ENCODE data around the gene GALNT3.

GALNT3 gene

DNA sequence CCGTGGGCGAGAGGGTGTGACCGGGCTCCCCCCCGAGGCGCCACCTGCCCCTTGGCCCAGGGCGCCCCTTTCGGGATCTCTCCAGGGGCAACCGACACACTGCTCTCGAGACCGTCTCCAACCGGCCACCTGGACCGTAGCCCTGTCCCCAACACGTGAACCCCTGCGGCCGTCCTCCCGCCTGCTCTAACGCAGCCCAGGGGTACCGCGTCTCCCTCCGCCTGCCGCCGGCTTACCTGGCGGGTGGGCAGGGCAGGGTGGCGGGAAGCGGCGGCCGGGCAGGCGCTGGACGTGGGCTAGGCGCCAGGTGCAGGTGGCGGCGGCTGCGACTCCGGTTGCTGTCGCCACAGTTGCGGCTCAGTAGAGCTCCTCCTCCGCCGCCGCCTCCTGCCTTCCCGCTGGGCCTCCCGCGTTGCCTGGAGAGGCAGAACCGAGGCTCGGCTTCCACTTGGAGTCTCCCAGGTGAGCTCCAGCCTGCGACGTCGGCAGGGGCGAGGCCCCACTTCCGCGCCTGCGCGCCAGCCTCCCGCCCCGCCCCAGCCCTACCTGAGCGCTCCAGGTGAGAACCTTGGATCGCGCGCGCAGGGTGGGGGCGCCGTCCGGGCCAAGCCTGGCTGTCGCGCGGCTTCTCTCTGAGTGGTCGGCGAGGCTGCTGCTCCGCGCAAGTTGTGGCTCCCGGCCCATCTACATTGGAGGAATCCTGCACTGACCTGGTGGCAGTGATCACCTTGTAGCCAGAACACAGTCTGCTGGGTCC lies at the start of gene GALNT3:
Gene GALNT3, minus strand, starts transcription at position 469 of the 757 bp plus-strand sequence. CDS start 23,547 bp downstream, outside the sequence.
- peak; percentile 27 to 31 for DNase-seq

DNA sequence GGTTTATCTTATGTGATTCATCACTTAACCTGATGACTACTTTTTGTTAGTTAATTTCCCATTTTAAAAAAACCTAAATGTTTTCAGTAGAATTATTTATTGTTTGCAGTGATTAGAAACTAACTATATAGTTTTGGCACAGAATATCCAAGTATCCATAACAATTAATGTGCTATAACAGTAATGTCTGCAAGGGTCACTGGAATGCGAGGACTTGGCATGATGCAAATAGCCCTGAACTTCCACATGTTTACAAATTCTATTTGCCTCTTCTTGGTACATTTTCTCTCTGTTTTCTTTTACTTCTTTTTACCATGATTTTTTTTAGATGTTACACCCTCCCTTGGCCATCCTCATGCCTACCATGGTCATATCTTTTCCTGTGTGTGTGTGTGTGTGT lies 49.3 kb upstream of the GALNT3 start:
- DNase-seq = no peak

DNA sequence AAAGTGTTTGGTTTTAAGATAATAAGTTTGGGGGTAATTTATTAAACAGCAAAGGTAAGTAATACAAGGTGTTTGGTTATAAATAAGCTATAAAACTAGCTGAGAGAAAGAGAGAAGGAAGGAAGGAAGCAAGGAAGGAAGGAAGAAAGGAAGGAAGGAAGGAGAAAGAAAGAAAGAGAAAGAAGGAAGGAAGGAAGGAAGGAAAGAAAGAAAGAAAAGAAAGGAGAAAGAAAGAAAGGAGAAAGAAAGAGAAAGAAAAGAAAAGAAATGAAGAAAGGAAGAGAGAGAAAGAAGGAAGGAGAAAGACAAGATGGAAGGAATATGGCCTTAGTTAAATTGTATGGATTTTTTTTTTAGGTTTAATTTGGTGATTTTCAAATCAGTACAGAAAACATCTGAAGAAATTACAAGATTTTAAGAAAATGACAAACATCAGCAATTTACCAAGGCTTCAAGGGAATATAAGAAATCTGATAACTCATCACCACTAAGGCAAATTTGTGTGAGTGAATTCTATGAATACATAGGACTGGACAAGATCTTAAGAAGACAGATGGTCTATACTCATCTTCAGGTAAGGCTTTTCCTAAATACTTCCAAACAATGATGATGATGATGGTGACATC lies 46.4 kb upstream of the GALNT3 start:
- no peak for DNase-seq

DNA sequence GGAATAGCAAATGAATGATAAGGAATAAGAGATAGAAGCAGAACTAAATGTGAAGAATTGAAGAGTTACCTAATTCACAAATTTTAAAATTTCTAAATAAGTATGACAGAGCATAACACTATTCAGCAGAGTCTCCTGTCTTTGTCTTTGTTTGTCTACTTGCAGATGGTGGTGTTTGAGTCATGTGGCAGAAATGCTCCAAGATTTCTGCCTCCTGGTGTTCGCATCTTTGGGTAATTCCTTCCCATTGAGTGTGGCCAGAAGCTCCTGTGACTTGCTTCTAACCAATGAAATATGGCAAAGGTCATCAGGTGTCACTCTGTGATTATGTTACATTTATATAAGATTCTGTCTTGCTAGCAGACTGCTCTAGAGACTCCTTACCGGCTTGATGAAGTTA lies 45.6 kb upstream of the GALNT3 start:
- no peak for DNase-seq

DNA sequence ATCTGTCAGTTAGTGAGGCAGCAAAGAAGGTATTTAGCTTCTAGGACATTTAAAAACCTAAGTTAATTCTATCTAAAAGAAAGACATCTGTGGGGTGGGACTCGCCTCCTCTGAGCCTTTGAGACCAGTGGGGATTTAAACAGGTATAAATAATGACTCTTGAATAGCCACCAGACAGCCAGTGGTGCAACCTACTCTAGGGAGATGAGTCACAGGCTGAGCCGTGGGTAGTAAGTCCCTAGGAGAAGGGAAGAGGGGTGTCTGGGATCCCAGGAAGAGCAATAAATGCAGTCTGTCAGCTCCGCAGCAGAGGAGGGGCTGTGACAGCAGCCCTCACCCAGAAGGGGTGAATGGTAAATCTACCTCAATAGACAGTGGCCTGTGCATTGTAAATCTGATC lies 43.1 kb upstream of the GALNT3 start:
- no peak for DNase-seq

DNA sequence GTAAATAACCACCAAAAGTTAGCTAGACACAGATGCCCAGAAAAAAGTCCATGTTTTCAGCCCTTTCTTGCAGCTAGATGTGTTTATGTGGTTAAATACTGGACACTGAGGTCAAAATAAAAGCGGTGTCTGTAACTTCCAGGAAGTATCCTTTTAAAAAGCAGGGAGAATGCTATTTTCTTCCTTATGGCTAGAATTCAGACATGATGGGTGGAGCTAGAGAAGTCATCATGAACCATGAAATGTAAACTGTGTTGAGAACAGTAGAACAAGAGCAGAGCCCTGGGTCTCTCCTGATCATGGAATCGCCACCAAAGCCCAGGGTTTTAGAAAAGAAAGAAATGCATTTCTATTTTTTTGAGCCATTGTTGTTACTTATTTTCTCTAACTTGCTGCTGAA lies 41.3 kb upstream of the GALNT3 start:
- DNase-seq = no peak

DNA sequence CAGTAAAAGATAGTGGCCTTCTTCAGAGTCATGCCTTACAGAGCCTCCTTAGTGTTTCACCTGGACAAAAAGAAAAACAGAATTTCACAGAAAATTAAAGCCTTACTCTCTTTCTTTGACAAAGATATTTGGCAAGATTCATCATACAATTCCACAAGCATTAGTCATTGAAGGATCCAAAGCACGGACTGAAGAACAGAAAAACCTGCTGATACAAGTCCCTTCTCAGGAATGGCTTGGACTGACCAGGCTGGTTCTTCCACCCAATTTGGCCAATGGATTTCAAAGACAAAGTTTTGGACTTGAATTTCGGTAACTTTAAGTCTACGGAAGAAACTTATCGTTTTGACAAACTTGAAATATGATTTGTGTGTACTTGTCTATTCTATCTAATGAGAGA lies 39.1 kb upstream of the GALNT3 start:
- DNase-seq = no peak

DNA sequence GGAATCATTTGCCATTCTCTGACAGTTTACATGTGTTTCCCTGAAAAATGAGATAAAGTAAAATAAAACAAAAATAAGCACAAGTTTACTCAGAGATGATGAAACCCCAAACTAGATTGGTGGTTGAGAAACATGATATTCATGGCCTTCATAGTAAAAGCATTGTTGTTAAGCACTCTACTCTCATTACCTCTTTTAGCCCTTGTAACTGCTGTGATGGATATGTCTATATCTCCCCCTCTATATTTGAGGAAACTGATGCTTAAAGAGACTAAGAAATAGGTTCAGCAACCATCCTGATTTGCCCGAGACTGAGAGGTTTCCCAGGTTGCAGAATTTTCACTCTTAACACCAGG lies 33.9 kb upstream of the GALNT3 start:
- no peak for DNase-seq

DNA sequence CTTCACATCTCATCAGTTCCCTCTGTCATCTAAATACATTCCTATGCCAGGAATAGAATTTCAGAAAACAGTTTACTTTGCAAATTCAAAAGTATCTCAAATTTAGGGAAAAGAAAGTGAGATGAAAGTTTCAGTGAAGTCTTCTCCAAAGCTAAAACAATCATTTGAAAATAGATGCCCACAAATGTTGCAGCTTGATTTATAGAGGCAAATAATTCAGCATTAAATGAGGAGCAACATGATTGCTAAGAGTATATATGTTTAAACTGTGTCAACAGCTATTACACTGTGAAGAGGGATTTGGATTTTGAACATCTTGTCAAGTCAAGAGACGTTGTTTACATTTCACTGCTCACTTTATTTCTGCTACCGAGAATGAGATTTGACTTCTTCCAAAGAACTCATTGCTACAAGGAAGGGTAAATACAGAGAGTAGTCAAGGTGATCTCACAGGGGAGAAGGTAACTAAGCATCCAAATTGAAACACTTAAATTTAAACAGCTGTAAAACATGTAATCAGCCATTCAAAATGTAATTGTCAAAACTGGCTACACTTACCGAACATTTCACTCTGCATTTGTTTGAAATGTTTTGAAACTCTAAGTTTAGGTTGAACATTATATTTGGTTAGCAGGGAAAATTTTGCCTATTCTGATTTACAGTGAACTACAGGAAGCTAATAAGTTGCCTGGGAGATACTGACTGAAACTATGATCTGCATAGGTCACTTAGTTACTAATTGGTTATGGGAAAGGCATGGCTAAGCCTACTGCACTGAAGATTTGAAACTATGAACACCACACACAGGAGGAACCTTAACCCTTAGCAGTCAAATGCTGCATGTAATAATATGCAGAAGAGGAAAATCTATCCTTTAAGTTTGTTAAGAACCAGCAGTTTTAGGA lies 33.2 kb upstream of the GALNT3 start:
- no peak for DNase-seq

DNA sequence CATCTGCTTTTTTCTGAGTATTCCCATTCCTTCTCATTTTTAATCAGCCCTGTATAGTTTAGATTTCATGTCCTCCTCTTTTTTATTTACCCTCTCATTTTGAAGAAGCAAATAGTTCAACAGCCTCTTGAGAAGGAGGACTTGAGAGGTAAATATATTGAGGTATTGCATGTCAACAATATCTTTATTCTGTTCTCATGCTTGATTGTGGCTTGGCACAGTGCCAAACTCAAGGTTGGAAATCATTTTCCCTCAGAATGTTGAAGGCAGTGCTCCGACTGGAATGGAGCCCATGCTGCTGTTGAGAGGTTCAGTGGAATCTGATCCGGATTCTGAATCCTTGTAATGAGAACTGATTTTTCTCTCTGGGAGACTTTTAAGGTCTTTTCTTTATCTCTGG lies 31.0 kb upstream of the GALNT3 start:
- no peak for DNase-seq

DNA sequence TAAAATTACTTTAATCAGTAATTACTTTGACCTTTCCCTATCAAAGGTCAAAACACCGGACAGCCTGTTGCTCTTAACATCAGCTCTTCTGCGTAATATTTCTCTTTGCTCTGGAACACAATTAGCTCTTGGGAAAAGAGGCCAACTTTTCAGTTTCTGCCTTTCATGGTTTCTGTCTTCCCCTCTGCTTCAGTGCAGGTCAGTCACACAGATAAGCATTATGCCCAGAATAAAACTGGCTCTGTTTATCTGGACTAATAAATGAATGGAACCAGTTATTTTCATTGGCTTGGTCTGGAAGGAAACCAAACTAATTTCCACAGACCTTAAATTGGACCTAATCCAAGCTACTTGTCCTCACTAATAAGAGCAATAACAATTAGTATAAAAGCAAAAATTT lies 26.2 kb upstream of the GALNT3 start:
- DNase-seq = no peak

DNA sequence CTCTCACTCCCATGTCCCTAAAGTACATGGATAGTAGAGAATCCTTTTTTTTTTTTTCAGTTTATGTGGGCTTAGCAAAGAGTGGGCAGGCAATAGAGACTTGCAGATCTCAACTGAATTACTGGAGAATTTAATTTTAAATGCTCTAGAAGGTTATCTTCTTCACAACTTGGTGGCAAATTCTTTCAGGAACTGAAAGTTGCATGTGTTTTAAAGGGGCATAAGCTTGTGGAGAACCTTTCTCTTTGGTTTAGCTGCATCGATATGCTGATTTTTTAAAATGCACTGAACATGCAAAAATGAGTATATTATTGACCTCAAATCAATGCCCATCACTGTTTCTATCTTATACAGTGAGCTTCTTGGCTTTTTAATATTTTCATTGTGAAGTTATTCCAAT lies 24.9 kb upstream of the GALNT3 start:
- no peak for DNase-seq

DNA sequence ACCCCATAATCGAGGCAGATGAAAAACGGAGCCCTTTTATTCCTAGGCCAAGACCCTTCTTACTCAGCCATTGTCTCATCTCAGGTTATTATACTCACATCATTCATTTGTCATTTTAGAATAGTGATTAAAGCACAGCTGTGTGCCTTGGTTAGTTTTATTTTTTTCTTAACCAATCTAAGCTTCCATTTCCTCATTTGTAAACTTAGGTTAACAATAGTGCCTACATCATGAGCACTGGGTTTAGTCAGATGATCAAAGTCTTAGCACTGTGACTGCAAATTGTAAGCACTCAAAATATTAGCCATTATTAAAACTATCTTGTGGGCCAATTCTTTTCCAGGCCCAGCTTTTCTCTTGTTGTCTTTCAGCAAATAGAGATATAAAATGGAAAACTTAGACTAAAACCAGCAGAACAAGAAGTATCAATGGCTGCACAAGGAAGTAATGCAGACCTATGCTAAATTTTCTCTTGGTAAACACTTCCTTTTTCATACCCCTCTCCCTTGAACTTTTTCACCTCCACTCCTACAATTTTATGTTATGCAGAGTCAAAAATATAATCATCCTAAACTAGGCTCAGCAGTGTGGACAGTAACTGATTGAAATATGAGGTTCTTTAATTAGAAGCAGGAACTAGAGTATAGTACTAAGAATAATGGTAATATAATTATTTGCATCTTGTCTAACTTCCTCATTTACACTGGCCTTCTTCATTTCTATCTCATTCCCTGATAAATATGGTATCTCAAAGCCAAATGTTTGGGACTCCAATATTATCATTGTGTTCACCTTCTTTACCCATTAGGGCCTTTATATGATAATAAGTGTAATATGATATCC lies 21.5 kb upstream of the GALNT3 start:
- DNase-seq = no peak

DNA sequence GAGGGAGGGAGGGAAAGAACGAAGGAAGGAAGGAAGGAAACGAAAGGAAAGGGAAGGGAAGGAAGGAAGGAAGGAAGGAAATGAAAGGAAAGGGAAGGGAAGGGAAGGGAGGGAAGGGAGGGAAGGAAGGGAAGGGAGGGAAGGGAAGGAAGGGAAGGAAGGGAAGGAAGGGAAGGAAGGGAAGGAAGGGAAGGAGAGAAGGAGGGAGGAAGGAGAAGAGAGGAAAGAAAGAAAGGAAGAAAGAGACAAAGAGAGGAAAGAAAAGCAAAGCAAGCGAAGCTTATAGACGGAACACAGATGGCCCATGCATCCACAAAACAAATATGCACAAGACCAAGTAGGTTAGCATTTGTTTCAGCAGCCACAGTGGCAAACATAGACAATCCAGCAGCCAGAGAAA lies 20.4 kb upstream of the GALNT3 start:
- DNase-seq = no peak

DNA sequence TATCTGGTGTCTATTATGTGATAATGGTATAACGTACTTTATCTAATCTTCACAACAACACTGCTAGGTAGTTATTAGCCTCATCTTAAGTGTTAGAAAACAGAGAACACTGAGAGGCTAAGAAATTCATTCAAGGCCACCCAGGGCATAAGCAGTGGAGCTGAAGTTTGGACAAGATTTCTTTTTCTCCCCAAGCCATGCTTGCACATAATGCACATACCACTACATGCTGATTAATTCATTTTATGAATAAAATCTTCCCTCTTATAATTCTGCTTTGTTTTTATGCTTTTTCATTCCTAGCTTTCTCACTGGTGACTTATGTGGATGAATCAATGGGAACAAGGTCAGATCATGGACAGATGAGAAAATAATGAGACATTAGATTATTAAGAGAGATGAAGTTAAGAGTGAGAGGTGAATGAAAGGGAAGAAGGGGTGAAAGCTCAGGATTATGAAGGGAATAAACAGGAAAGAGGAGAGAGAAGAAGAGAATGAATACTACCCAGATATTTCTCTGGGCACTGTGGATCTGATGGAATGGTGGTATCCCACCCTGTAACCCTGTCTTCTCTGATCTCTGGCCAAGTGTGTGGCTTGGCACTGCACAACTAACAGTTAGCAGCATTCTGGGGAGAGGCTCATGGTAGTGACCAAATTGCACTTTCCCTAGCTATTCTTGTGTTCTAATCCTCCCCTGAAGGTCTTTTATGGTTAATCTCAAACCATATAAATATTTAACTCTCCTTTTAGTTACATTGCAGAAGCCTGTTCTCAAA lies 17.7 kb upstream of the GALNT3 start:
- DNase-seq = no peak

DNA sequence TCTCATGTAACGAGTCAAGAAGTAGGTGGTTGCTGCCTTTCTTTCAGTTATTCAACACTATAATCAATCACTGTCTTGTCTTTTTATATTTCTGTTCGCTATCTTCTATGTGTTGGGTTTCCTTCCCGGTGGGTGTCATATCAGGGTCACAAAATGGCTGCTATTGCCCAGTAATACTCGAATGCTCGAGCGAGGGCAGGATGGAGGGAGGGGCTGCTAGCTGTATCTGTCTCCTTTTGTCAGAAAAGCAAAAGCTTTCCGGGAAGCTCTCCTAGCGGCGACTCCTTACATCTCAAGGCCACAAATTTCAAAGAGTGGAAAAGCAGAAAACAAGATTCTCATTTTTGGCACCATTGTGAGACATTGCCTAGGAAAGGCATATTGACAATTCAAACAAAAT lies 16.4 kb upstream of the GALNT3 start:
- DNase-seq = no peak

DNA sequence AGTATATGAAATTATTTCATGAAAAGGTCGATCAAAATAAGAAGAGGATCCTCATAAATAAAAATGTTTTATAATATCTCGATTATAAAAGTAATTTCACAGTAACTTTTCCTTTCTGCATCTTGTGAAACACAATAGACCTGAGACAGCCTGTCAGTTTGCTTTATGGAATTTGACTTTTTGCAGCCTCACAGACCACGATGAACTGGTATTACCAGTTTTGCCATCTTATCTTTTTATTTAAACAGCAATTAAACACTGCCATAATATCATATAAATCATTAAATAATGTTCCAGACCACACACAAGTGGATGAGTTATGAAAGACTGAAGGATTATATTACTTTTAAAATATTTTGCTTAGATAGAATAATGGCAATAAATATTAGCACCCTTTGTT lies 10.7 kb upstream of the GALNT3 start:
- no peak for DNase-seq

DNA sequence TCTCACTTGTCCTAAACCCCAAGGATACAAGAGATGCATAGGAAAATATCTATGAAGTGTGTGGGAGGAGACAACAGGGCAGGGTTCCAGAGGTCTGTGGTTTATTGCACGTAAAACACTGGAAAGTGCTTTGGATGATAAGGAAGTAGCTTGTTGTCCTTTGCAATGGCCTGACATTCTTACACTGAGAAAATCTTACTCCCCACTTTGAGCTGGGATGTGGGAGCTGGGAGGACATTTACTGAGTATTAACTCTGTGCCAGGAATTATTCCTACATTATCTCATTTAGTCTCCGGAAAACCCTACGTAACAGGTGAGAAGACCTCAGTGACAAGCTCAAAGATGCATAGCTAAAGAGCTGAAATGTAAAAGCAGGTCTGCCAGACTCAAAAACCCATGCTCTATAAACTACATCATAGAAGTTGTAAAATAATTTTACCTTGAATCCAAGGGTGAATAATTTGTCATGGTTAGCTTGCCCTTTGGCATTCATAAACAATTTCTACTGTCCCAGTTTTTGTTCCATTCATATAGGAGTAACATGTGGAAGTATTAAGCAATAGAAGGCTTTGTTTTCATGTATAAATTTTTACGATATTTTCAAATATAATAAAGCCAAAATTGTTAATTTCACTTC lies 9.2 kb upstream of the GALNT3 start:
- DNase-seq = no peak

DNA sequence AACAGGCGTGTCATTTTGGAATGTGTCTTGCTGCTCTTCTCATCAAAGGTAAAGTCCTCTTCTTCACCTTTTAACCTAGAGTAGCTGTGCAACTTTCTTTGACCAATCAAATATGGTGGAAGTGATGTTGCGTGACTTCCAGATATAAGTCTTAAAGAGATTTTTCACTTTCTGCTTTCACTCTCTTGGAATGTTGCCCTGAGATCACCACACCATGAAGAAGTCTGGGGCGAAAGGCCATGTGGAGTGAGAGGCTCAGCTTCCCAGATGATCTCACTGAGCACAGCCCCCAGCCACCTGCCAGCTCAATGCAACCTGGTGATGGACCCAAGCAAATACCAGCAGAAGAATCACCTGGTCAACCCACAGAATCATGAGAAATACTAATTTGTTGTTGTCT lies 7.1 kb upstream of the GALNT3 start:
- DNase-seq = no peak

DNA sequence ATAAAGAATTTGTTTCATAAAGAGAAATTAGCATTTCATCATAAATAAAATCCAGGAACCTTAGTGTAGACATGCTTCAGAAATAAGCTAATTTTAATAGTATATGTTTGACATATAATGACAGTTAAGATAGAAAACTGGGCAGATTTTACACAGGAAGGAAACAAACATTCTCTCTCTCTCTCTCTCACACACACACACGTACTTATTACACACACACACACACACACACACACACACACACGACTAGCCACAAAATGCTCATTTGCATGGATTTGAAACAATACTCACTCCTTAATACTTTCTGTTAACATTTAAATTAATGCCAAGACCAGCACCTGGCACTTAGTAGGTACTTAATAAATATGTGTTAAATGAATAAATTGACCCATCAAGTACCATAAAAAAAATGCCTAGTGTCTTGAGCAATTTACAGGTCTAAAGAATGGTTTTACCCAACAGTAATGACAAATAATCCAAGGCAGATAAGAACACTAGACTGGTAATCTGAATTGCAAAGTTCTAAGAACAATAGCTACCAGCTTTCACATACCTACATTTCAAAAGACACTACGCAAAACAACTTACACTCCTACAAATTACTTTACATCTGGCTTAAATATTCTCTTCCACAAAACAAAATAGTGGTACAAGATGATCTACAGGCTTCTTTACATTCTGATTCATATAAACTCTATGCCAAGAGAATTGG lies 2.9 kb upstream of the GALNT3 start:
- DNase-seq = no peak

DNA sequence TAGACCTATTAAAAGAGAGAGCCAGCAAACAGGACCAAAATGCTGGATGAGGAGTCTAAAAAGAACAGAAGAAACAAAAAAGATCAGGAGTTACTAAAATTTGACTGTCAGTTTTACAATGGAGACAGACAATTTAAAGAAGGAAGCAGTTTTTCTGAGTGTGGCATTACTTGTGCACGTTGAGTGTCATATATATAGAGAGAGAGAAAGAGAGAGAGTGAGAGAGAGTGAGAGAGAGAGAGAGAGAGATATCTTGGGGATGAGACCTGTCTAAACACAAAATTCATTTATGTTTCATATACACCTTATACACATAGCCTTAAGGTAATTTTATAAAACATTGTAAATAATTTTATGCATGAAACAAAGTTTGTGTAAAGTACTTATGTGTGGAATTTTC lies 2.1 kb upstream of the GALNT3 start:
- DNase-seq = no peak

All from stimulated activated CD4-positive, alpha-beta T cell treated with anti-CD3 and anti-CD28 coated beads, Interleukin-2, amount 100 ng/mL, for 24 hours (primary cell).